ENCODE results near the gene DPEP2. TPM values are rescaled to one million over a fixed set of nuclear protein-coding genes. Genes with fewer than 3 reads are reported as not detected.
"Not testable (repeated sequence)": the region's sequence is repeated elsewhere in the genome, so short reads cannot be mapped to it uniquely, and the experiment has no call there.

DPEP2 gene
- total RNA-seq, 1 experiment from 2014 or later, result 0.31 TPM

GRCh38 chr16:67979955-67980678 lies 19.2 kb downstream of the DPEP2 start, which contains the start of gene DPEP3:
TSS of gene DPEP3 (minus strand) at chr16:67980499. CDS start at chr16:67980380, 119 bp downstream.
- in situ Hi-C loops (cut with HindIII; ENCODE audit: low sequenced_read_pairs), result no loop called here

GRCh38 chr16:67977469-67978227 lies 21.6 kb downstream of the DPEP2 start:
- no peak for DNase-seq (ENCODE audit: low spot score)
- in situ Hi-C loops (cut with HindIII; ENCODE audit: low sequenced_read_pairs), result no loop called here

More at GRCh38 chr16:67979955-67980678, 19.2 kb downstream of the DPEP2 start, which contains the start of gene DPEP3:
- no peak for DNase-seq (ENCODE audit: low spot score)

- no peak for DNase-seq (ENCODE audit: low spot score)
- in situ Hi-C loops (cut with HindIII; ENCODE audit: low sequenced_read_pairs), result no loop called here
Measured at GRCh38 chr16:67977005-67977404, 22.3 kb downstream of the DPEP2 start.

GRCh38 chr16:67976205-67976604 lies 23.1 kb downstream of the DPEP2 start:
- in situ Hi-C loops (cut with HindIII; ENCODE audit: low sequenced_read_pairs), result no loop called here
- no peak for DNase-seq (ENCODE audit: low spot score)

- in situ Hi-C loops (cut with HindIII; ENCODE audit: low sequenced_read_pairs), result no loop called here
- DNase-seq (ENCODE audit: low spot score), result no peak
Measured at GRCh38 chr16:67975321-67976105, 23.8 kb downstream of the DPEP2 start.

- DNase-seq (ENCODE audit: low spot score); in situ Hi-C loops (cut with HindIII; ENCODE audit: low sequenced_read_pairs): not testable (repeated sequence)
Measured at GRCh38 chr16:67972285-67972684, 27.0 kb downstream of the DPEP2 start.

GRCh38 chr16:67971111-67971510 lies 28.2 kb downstream of the DPEP2 start:
- in situ Hi-C loops (cut with HindIII; ENCODE audit: low sequenced_read_pairs), result no loop called here
- no peak for DNase-seq (ENCODE audit: low spot score)

GRCh38 chr16:67969254-67970039 lies 29.8 kb downstream of the DPEP2 start:
- in situ Hi-C loops (cut with HindIII; ENCODE audit: low sequenced_read_pairs), result no loop called here

GRCh38 chr16:67968400-67969253 lies 30.7 kb downstream of the DPEP2 start, which contains the start of gene SLC12A4:
TSS of gene SLC12A4 (minus strand) at chr16:67968637. CDS start at chr16:67968553, 84 bp downstream.
- DNase-seq (ENCODE audit: low spot score), result peak; percentile 28
- in situ Hi-C loops (cut with HindIII; ENCODE audit: low sequenced_read_pairs), result no loop called here

More at GRCh38 chr16:67969254-67970039, 29.8 kb downstream of the DPEP2 start:
- DNase-seq (ENCODE audit: low spot score), result no peak

- in situ Hi-C loops (cut with HindIII; ENCODE audit: low sequenced_read_pairs), result no loop called here
- DNase-seq (ENCODE audit: low spot score), result no peak
Measured at GRCh38 chr16:67967958-67968399, 31.3 kb downstream of the DPEP2 start.

GRCh38 chr16:67967183-67967957 lies 31.9 kb downstream of the DPEP2 start:
- in situ Hi-C loops (cut with HindIII; ENCODE audit: low sequenced_read_pairs), result no loop called here
- DNase-seq (ENCODE audit: low spot score), result no peak

- DNase-seq (ENCODE audit: low spot score), result no peak
- in situ Hi-C loops (cut with HindIII; ENCODE audit: low sequenced_read_pairs), result no loop called here
Measured at GRCh38 chr16:67966549-67967182, 32.6 kb downstream of the DPEP2 start.

GRCh38 chr16:67965668-67966548 lies 33.4 kb downstream of the DPEP2 start:
- in situ Hi-C loops (cut with HindIII; ENCODE audit: low sequenced_read_pairs), result no loop called here
- DNase-seq (ENCODE audit: low spot score), result no peak

GRCh38 chr16:67964477-67965131 lies 34.7 kb downstream of the DPEP2 start:
- in situ Hi-C loops (cut with HindIII; ENCODE audit: low sequenced_read_pairs), result no loop called here
- no peak for DNase-seq (ENCODE audit: low spot score)

- no peak for DNase-seq (ENCODE audit: low spot score)
- in situ Hi-C loops (cut with HindIII; ENCODE audit: low sequenced_read_pairs), result no loop called here
Measured at GRCh38 chr16:67963662-67964321, 35.5 kb downstream of the DPEP2 start.

Measured in G401 (cell line).